Esophagus mucosa (tissue), 1 donor: ENCODE measurements around the gene FXYD1. TPM values are rescaled to one million over a fixed set of nuclear protein-coding genes. Genes with fewer than 3 reads are reported as not detected.
"Not testable (repeated sequence)": the region's sequence is repeated elsewhere in the genome, so short reads cannot be mapped to it uniquely, and the experiment has no call there.

ENCODE experiments used
- ATAC-seq: fragments of 200-7000 bp; cut with Tn5 transposase; one replicate; pipeline ENCODE4 v1.9.1; 2020
- total RNA-seq: library from RNA; stranded (reverse); gene quantifications from one replicate; pipeline ENCODE4 v1.2.4, GENCODE V29; 2023
- donor health status: DM: yes; HTN: yes; CAD: no.

Gene FXYD1
- total RNA-seq, 1 donor from 2014 or later, result 2.1 TPM

GRCh38 chr19:35125749-35126623 is 12.6 kb upstream of the FXYD1 start:
- ATAC-seq, result peak; percentile 35

GRCh38 chr19:35126624-35126959 is 12.0 kb upstream of the FXYD1 start:
- ATAC-seq, result no peak

DNA sequence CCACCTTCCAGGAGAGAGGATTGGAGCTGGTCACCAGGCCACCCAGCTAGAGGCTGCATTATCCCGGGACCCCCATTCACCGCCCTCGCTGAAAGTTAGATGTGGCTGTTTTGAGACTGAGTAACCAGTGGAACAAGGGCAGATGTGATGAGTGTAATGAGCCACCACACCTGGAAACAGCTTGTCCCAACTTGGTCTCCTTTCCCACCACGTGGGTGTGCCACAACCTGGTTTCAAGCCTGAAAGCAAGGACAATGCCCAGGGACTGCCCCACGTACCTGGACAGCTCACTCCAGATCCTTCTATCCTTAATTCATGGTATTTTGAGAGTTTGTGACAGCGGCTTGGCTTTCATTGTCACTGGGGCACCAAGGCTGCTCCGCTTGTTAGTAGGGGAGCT is 10.8 kb upstream of the FXYD1 start:
- ATAC-seq, result peak; percentile 53

- no peak for ATAC-seq
These were observed 10.1 kb upstream of the FXYD1 start for GRCh38 chr19:35128398-35129057.

GRCh38 chr19:35129724-35130274 is 8.8 kb upstream of the FXYD1 start:
- ATAC-seq, result not testable (repeated sequence)

GRCh38 chr19:35130761-35131720 is 7.6 kb upstream of the FXYD1 start:
- no peak for ATAC-seq

- ATAC-seq, result no peak
These were observed 6.4 kb upstream of the FXYD1 start for GRCh38 chr19:35132254-35132653.

DNA sequence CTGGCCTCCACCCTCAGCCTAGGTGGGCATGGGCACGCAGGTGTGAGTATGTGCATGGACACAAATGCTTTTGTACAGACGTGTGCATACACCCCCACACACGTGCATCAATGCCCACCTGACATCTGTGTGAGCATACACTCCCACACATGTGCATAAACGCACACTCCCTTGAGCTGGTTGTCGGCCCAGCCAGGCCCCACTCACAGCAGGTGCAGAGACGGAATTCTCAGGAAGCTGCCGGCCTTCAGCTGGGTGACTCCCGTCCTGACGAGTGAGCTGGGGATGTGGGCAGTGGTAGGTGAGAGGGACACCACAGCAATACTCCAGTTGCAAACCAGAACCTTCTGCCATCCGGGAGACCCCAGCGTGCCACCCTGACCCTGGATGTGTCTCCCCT is 4.8 kb upstream of the FXYD1 start:
- no peak for ATAC-seq

GRCh38 chr19:35134601-35135242 is 3.9 kb upstream of the FXYD1 start, which contains the start of gene LGI4:
LGI4 (minus strand) TSS chr19:35135059; CDS start chr19:35134680, 379 bp downstream.
- no peak for ATAC-seq

DNA sequence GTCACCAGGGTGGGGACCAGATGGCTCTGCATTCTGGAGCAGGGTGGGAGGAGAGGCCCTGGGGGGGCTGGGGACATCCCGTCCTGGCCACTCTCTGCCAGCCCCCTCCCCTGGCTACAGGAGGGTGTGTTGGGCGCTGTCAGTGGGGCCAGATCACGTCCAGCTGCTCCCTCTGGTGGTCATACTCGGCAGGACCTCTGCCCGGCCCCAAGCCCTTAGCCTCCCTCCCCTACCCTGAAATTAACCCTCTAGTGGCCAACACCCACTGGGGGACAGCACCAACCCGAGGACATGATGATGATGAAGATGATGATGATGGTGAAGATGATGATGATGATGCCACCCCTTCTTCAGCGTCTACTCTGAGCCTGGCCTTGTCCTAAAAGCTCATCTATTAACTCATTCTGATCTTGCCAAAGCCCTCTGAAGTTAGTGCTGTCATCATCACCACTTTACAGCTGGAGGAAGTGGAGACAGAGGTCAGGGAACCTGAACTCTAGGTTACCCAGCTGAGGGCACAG is 3.2 kb upstream of the FXYD1 start:
- peak; percentile 62 for ATAC-seq

DNA sequence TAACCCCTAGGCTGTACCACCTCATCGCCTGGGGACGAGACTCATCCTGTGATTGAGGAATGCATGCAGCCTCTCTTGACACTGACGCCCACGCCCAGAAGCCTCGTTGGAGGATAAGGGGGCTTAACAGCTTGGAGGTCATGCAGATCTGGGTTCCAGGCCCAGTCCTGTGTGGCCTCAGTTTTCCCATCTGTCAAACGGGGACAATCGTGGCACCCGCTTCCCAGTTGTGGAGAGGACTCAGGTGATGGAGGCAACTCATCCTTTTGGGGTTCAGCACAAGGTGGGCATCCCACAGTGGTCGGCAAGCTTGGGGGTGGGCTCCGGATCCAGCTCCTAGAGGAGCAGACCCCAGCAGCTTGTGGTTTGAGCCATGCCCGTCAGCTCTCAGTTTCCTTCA is 2.4 kb upstream of the FXYD1 start:
- ATAC-seq, result no peak

GRCh38 chr19:35136977-35137702 is 1.5 kb upstream of the FXYD1 start:
- no peak for ATAC-seq

DNA sequence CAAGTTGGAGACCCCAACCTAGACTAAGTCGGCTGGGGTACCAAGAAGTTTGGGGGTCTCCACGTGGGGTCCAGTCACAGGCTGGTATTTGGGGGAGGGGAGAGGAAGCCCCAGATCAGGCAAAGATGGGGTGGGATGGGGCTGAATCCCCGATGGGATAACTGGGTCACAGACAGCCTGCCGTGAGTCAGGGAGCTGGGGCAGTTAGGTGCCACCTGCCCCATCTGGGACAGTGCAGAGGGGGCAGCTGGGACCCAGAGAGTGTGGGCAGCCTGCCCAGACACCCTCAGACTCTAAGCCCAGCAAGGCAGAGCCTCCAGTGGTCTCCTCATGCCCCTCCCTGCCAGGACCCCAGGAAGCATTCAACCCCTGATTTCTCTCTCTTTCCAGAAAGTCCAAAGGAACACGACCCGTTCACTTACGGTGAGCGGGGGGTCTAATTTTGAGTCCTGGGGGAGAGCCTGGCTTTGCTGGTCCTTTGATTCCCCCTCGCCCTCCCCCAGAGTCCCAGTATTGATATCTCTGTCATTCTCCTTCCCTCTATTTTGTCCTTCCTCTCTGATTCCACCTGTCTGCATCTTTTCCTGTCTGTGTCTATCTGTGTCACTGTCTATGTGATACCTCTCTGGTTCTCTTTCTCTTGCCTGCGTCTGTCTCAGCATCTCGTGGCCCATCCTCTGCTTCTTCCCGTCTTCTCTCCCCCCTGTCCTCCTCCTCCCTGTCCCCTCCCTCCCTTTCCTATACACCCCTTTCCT is 1.8 kb downstream of the FXYD1 start:
- ATAC-seq, result no peak

GRCh38 chr19:35140962-35141836 is 2.6 kb downstream of the FXYD1 start:
- ATAC-seq, result peak; percentile 88

GRCh38 chr19:35141837-35142605 is 3.4 kb downstream of the FXYD1 start:
- no peak for ATAC-seq

GRCh38 chr19:35142606-35143230 is 4.1 kb downstream of the FXYD1 start:
- peak; percentile 4 for ATAC-seq

DNA sequence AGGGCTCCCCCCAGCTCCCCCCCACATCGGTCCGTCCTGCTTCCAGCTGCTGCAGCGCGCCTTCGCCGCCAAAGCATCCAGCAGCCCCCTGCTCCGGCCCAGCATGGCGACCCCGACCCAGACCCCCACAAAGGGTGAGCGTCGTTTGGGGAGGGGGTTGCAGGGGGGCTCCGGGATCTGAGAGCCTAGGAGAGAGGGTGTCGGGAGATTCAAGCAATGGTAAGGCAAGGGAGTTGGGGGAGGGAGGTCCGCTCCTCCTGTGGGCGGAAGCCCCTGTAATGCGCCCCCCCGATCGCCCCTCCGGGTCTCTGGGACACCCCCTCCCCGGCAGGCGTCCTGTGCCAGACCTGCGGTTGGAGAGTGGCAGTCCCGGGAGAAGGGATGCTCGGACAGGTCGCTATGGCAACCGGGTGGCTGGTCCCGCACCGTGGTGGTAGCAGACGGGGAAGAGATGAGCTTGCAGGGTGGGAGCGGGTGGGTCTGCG is 4.6 kb downstream of the FXYD1 start, which contains the start of gene FXYD7:
TSS of gene FXYD7 (plus strand) at position 25 of the 485 bp plus-strand sequence. CDS start at position 104, 79 bp downstream.
- no peak for ATAC-seq

GRCh38 chr19:35143818-35144217 is 5.2 kb downstream of the FXYD1 start:
- no peak for ATAC-seq
